Effector CD8-positive, alpha-beta T cell (primary cell): ENCODE measurements around the gene ZNF770.

ENCODE experiments used
- DNase-seq: peaks from one replicate; lab custom pipeline; 2025; lab: John Stamatoyannopoulos, UW
- total RNA-seq, 4 experiments: gene quantifications; one replicate each; lab custom pipeline; 2026; lab: John Stamatoyannopoulos, UW

The ZNF770 gene
- total RNA-seq: 74.6 to 112 (median 76.9) reads per million in 4 experiments

GRCh38 chr15:34988027-34988902, at the start of gene ZNF770:
ZNF770 (minus strand) TSS chr15:34988287; CDS start chr15:34983434, 4,853 bp downstream.
- peak; percentile 71 for DNase-seq

- no peak for DNase-seq
Observed at GRCh38 chr15:35028235-35028984, 40.3 kb upstream of the ZNF770 start.

GRCh38 chr15:35023804-35024203, 35.7 kb upstream of the ZNF770 start:
- DNase-seq: no peak

GRCh38 chr15:35020974-35021373, 32.9 kb upstream of the ZNF770 start:
- no peak for DNase-seq

GRCh38 chr15:35019404-35020327, 31.6 kb upstream of the ZNF770 start:
- no peak for DNase-seq

GRCh38 chr15:35014241-35014640, 26.2 kb upstream of the ZNF770 start:
- no peak for DNase-seq

- no peak for DNase-seq
Observed at GRCh38 chr15:35013370-35013769, 25.3 kb upstream of the ZNF770 start.

GRCh38 chr15:35007397-35007796, 19.3 kb upstream of the ZNF770 start:
- no peak for DNase-seq

- DNase-seq: no peak
Observed at GRCh38 chr15:35005933-35006332, 17.8 kb upstream of the ZNF770 start.

- no peak for DNase-seq
Observed at GRCh38 chr15:35003928-35004327, 15.8 kb upstream of the ZNF770 start.

- no peak for DNase-seq
Observed at GRCh38 chr15:35000511-35000910, 12.4 kb upstream of the ZNF770 start.

GRCh38 chr15:34999906-35000305, 11.8 kb upstream of the ZNF770 start:
- DNase-seq: no peak

GRCh38 chr15:34994925-34995324, 6.8 kb upstream of the ZNF770 start:
- DNase-seq: no peak

GRCh38 chr15:34993877-34994276, 5.8 kb upstream of the ZNF770 start:
- no peak for DNase-seq

GRCh38 chr15:34993412-34993811, 5.3 kb upstream of the ZNF770 start:
- DNase-seq: no peak

- DNase-seq: no peak
Observed at GRCh38 chr15:34987609-34988026, 469 bp downstream of the ZNF770 start.

- no peak for DNase-seq
Observed at GRCh38 chr15:34986771-34987480, 1.2 kb downstream of the ZNF770 start.

GRCh38 chr15:34986326-34986725, 1.8 kb downstream of the ZNF770 start:
- no peak for DNase-seq

- DNase-seq: no peak
Observed at GRCh38 chr15:34984889-34985630, 3.0 kb downstream of the ZNF770 start.

- no peak for DNase-seq
Observed at GRCh38 chr15:34976743-34977142, 11.3 kb downstream of the ZNF770 start.
